Measurements from ENCODE around the gene KRTAP20-3.

Gene KRTAP20-3
- 0 reads per million in 2 donors for total RNA-seq

GRCh38 chr21:30642564-30642963 lies at the start of gene KRTAP20-3:
TSS of gene KRTAP20-3 (plus strand) at chr21:30642864.
- DNase-seq: no peak

- DNase-seq: no peak
Measured at GRCh38 chr21:30598802-30599201, 43.9 kb upstream of the KRTAP20-3 start, which contains the start of gene KRTAP6-2. TSS of gene KRTAP6-2 (minus strand) at chr21:30598902. CDS start at chr21:30598874, 28 bp downstream.

- DNase-seq: no peak
Measured at GRCh38 chr21:30600787-30601186, 41.9 kb upstream of the KRTAP20-3 start, which contains the start of gene KRTAP22-1. TSS of gene KRTAP22-1 (plus strand) at chr21:30601087.

GRCh38 chr21:30605968-30606367 lies 36.7 kb upstream of the KRTAP20-3 start:
- no peak for DNase-seq

DNA sequence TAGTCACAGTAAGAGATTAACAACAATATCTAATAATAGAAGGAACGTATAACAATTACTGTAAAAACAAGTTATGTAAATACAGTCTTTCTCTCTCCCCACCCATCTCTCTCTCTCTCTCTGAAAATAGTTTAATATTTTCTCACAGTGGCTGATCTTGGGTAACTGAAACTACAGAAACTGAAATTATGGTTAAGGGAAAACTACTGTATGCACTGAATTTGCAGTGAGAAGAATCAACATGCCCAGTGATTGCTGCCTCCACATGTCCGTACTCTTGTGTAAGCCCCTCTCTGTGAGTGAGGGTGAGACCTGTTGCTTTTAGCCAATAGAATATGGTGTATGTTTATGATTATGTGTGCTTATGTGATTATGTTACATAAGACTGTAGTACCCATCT lies 30.5 kb upstream of the KRTAP20-3 start:
- no peak for DNase-seq

GRCh38 chr21:30613836-30614235 lies 28.8 kb upstream of the KRTAP20-3 start, which contains the start of gene KRTAP6-1:
TSS of gene KRTAP6-1 (minus strand) at chr21:30613930. CDS start at chr21:30613904, 26 bp downstream.
- no peak for DNase-seq

DNA sequence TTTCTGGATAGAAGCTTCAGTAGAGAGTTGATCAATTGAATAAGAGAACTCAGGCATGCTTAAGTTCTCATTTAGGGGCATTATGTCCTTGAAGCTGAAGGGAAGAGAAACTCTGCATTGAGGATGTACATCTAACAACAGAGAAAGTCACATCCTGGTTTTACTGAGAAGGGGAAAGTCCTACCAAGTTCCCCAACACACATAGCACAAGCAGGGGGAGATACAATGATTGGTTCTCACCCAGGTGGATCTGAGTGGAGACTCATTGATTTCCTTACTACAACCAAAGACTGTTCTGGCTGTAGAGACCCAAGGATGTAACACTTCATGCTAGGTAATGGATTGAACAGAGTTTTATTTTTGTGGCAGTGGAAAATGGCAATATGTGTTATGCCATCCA lies 27.5 kb upstream of the KRTAP20-3 start:
- no peak for DNase-seq

DNA sequence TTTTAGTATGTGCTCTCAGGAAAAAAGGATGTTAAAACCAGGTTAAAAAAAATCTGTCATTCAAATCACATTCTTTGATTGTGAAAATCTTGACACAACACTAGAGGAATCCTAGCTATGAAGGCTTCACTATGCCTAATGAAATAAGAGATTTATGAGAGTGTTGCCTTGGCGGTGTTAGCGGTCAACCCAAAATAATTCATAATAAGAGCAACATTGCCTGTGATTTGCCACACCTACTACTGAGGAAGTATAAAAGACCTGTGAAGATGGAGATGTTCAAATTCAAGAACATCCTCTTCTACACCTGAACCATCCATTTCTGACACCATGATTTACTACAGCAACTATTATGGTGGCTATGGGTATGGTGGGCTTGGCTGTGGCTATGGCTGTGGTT lies 26.5 kb upstream of the KRTAP20-3 start, which contains the start of gene KRTAP20-1:
Gene KRTAP20-1, plus strand, starts transcription at position 301 of the 400 bp plus-strand sequence. Its CDS starts 30 bp downstream, at position 331.
- DNase-seq: no peak

GRCh38 chr21:30620080-30620479 lies 22.6 kb upstream of the KRTAP20-3 start:
- DNase-seq: no peak

GRCh38 chr21:30620522-30620921 lies 22.1 kb upstream of the KRTAP20-3 start, which contains the start of gene KRTAP20-4:
TSS of gene KRTAP20-4 (plus strand) at chr21:30620627.
- no peak for DNase-seq

DNA sequence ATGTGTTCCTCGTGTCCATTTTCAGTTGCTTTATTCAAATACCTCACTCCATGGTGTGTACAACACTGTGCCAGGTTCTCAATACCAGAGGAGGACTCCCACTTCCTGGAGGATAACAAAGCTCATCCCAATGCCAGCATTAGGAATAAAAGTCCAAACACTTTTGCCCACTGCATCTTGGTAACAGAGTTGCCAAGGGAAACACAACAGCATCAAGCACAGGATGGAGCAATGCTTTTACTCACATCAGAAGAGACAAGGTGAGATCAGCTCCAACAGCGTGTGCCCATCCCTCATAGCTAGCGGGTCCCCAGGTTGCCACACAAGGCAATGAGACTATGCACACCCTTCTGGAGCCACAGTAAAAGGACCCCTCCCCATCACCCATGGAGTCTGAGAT lies 19.3 kb upstream of the KRTAP20-3 start:
- no peak for DNase-seq

DNA sequence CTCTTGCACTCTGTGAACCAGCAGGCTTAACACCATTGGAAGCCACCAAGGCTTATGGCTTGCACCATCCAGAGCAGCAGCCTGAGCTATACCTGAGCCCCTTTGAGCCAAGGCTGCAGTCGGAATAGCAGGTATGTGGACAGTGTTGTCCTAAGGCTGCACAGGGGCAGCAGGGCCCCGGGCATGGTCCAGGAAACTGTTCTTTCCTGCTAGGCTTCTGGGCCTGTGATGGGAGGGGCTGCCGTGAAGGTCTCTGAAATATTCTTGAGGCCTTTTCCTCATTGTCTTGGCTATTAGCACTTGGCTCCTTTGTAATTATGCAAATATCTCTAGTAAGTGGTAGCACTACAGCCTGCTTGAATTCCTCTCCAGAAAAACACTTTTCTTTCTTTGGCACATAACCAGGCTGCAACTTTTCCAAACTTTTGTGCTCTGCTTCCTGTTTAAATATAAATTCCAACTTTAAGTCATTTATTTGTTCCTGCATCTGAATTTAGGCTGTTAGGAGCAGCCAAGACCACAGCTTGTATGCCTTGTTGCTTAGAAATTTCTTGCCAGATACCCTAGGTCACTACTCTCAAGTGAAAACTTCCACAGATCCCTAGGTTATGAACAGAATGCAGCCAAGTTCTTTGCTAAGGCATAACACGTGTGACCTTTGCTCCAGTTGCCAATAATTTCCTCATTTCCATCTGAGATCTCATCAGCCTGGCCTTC lies 17.1 kb upstream of the KRTAP20-3 start:
- no peak for DNase-seq

- no peak for DNase-seq
Measured at GRCh38 chr21:30628109-30628508, 14.6 kb upstream of the KRTAP20-3 start.

DNA sequence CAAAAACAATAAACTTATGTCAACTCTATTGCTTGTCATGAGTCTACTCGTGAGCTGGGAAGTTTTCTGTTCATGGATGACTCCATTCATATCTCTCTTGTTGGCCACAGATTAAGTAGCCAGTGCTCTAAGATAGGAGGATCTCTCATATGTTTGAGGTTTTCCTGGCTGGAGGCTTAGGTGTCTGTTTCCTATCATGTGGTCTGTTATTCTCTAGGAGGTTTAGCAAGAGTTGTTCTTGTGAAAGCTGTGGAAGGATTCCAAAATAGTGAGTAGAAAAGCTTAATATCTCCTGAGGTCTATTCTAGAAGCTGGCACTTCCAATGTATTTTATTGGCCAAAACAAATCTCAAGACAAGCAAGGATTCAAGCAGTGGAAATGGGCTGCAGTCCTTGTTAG lies 13.5 kb upstream of the KRTAP20-3 start:
- DNase-seq: no peak

DNA sequence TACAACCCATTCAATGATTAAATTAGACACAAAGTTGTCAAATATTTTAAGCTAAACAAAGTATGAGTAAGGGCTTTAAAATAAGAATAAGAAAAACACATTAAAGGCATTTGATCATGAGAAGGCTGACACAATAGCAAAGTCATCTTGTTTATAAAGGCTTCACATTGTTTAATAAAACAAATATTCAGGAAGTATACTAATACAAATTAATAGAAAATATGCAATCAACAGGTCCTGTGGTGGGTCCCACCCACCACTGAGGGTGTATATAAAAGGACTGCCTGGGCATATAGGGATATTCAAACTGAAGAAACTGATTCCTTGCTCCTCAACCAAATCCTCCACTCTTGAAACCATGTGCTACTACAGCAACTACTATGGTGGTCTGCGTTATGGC lies 7.8 kb upstream of the KRTAP20-3 start, which contains the start of gene KRTAP20-2:
Gene KRTAP20-2, plus strand, starts transcription at position 301 of the 400 bp plus-strand sequence. Its CDS starts 58 bp downstream, at position 359.
- DNase-seq: no peak

GRCh38 chr21:30638686-30639085 lies 4.0 kb upstream of the KRTAP20-3 start:
- DNase-seq: no peak

DNA sequence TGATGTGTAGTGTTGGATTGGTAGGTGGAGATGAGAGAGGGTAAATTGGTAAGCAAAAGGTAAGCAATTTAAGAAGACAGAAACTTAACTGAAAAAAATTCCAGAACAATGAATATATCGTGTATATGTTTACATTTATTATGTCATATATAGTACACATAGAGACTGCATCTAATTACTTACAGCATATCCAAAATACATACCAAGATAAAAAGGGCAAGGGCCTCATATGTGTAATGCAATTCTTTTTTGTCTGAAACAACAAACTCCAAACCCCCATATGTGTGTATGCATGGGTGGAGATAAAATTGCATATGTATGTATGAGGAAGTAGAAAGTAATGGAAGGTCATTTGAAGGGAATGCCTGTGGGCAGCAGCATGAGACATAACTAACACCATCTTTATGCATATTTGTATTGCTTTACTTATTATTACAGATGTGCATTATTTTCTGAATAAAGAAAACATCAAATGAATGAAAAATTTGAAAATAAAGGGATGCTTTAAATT lies 4.3 kb downstream of the KRTAP20-3 start:
- DNase-seq: no peak

DNA sequence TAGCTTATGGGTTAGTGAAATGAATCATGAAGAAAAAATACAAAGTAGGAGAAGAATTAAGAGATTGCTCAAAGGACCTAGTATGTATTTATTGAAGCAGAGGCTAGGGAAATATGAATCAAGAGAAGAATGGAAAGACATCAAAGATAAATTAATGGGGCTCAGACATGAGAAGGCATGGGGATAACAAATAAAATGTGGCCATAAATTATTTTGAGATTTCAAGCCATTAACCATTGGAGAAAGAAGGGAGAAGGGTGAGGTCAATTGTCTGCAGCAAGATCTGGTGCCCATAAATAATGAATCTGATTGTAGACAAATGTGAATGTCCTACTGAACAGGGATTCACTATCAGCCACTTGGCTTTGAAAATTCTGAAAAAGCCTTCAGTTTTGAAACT lies 10.2 kb downstream of the KRTAP20-3 start:
- no peak for DNase-seq

DNA sequence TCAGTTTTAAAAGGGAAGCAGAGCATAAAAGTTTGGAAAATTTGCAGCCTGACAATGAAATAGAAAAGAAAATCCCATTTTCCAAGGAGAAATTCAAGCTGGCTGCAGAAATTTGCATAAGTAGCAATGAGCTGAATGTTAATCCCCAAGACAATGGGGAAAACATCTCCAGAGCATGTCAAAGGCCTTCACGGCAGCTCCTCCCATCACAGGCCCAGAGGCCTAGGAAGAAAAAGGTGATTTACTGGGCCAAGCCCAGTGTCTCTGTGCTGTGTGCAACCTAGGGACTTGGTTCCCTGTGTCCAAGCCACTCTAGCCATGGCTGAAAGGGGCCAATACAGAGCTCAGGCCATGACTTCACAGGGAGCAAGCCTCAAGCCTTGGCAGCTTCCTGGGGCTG lies 26.1 kb downstream of the KRTAP20-3 start:
- no peak for DNase-seq

- no peak for DNase-seq
Measured at GRCh38 chr21:30672985-30673650, 30.5 kb downstream of the KRTAP20-3 start.

DNA sequence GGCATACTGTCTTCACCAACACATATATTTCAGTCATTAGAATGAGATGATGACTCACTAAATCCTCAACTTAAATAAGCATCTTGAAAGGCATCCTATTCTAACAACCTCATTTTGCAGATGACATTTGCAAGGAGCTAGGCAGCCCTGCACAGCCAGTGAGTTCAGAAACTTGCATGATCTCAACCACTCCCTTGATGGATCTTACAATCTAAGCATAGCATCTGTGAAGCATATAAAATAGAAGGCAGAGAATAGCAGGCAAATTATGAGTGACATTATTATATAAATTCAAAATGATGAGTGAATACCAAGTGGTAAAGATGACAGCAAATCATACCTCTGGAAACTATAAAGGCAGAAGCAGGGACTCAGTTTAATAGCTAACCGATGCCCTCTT lies 31.6 kb downstream of the KRTAP20-3 start:
- no peak for DNase-seq

DNA sequence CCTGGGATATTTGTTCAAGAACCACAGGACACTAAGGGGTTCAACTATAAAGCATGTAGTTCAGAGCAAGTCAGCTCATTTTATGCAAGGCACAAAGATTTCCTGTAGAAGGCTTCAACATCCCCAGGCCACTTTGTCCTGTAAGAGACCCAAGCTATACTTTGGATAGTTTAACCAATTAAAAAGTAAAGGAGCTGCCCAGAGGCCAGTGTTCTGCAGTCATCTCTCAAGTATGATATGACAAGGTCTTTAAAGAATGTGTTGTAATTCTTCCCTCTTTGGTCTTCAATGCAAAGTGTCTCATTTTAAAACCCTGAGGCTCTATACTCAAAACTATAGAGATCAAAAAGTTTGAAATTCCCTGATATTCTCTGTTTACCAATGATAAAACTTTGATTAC lies 34.1 kb downstream of the KRTAP20-3 start:
- no peak for DNase-seq

- no peak for DNase-seq
Measured at GRCh38 chr21:30680586-30680985, 37.9 kb downstream of the KRTAP20-3 start.

DNA sequence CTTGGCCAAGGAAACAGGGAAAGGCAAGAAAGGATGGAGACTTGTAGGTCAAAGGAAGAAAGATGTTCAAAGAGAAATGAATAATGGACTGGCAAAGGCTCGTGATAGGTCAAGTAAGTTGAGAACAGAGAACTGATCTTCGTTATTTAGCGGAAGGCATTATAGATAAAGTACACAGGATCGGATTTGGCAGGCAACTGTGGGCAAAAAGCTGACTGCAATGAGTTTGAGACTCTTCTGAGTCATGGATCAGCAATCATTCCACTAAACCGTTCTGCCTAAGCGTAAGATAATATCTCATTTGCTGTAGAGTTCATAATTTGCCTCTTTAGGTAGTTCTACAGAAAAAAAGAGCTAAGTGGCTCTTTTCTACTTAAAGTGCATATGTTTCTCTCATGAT lies 41.8 kb downstream of the KRTAP20-3 start:
- no peak for DNase-seq

All from T-helper 9 cell (primary cell).